HepG2 (cell line): Measurements from ENCODE around the gene PCSK2. TPM values are rescaled to one million over a fixed set of nuclear protein-coding genes. Genes with fewer than 3 reads are reported as not detected.

ENCODE experiments used
- ARID4A ChIP-seq: sonication (generic); formaldehyde crosslinking; IDR thresholded peaks from 2 replicates; pipeline ENCODE4 v1.5.0; 2020; ENCODE audit warnings: mild to moderate bottlenecking, missing genetic modification reagents, borderline replicate concordance
- DBP ChIP-seq: sonication (generic); formaldehyde crosslinking; IDR thresholded peaks from 2 replicates; pipeline ENCODE4 v1.4.0; 2020; ENCODE audit warnings: missing genetic modification reagents; ENCODE audit errors: not compliant biosample characterization
- HDAC2 ChIP-seq: sonication (generic); formaldehyde crosslinking; IDR thresholded peaks from 2 replicates; pipeline ENCODE4 v1.4.0; 2020; ENCODE audit warnings: missing genetic modification reagents
- HNF4G ChIP-seq, 2 experiments: sonication (generic) in 1 of 2; formaldehyde crosslinking in 1 of 2; IDR thresholded peaks; 2 replicates each; pipeline versions ENCODE4 v1.4.0 to v1.6.1; 2011 to 2020; ENCODE audit warnings: borderline replicate concordance in 2 of 2, low read depth in 2 of 2, mild to moderate bottlenecking in 2 of 2, low read length in 1 of 2, missing genetic modification reagents in 1 of 2, moderate library complexity in 1 of 2
- IRX3 ChIP-seq: sonication (generic); formaldehyde crosslinking; IDR thresholded peaks from 2 replicates; pipeline ENCODE4 v1.8.1; 2023; ENCODE audit warnings: mild to moderate bottlenecking, low read depth, missing genetic modification reagents, borderline replicate concordance
- MYC ChIP-seq: sonication (generic); formaldehyde crosslinking; IDR thresholded peaks from 2 replicates; pipeline ENCODE4 v1.9.0; 2021; ENCODE audit warnings: missing genetic modification reagents, borderline replicate concordance
- NFE2L2 ChIP-seq: fragments of 150-350 bp; IDR thresholded peaks from 2 replicates; pipeline ENCODE4 v1.6.1; 2014; ENCODE audit warnings: low read length
- PHF8 ChIP-seq: sonication (generic); formaldehyde crosslinking; IDR thresholded peaks from 2 replicates; pipeline ENCODE4 v1.5.0; 2020; ENCODE audit warnings: missing genetic modification reagents
- PITX1 ChIP-seq: sonication (generic); formaldehyde crosslinking; IDR thresholded peaks from 2 replicates; pipeline ENCODE4 v1.5.1; 2020; ENCODE audit warnings: mild to moderate bottlenecking, missing genetic modification reagents
- POLR2A ChIP-seq, 2 experiments: IDR thresholded peaks; 2 replicates each; pipeline ENCODE4 v1.6.1; 2011; ENCODE audit warnings: low read depth in 2 of 2, low read length in 2 of 2, mild to moderate bottlenecking in 1 of 2, moderate library complexity in 1 of 2; ENCODE audit not compliant: insufficient read depth in 1 of 2
- SIN3A ChIP-seq: IDR thresholded peaks from 2 replicates; pipeline ENCODE4 v1.6.1; 2011; ENCODE audit warnings: low read depth, mild to moderate bottlenecking, control low read depth, low read length, borderline replicate concordance
- ZBTB3 ChIP-seq: sonication (generic); formaldehyde crosslinking; IDR thresholded peaks from 2 replicates; pipeline ENCODE4 v1.4.0; 2020; ENCODE audit warnings: low read depth, mild to moderate bottlenecking, moderate library complexity, missing genetic modification reagents, borderline replicate concordance
- ZGPAT ChIP-seq: IDR thresholded peaks from 2 replicates; pipeline ENCODE4 v1.6.1; 2016; ENCODE audit warnings: mild to moderate bottlenecking
- ZNF567 ChIP-seq: sonication (generic); formaldehyde crosslinking; IDR thresholded peaks from 2 replicates; pipeline ENCODE4 v1.8.1; 2023; ENCODE audit warnings: mild to moderate bottlenecking, missing genetic modification reagents, borderline replicate concordance
- ZNF891 ChIP-seq: sonication (generic); formaldehyde crosslinking; IDR thresholded peaks from 2 replicates; pipeline ENCODE4 v1.5.0; 2020; ENCODE audit warnings: mild to moderate bottlenecking, missing genetic modification reagents
- ZSCAN31 ChIP-seq: sonication (generic); formaldehyde crosslinking; IDR thresholded peaks from 2 replicates; pipeline ENCODE4 v1.5.0; 2020; ENCODE audit warnings: low read depth, mild to moderate bottlenecking, missing genetic modification reagents
- polyA plus RNA-seq, 8 experiments: library from polyadenylated mRNA; depleted of rRNA in 3 of 8; stranded (reverse) in 7 of 8; unstranded in 1 of 8; fragments of >200 nt; fragmentation: Illumina TruSeq in 4 of 8; extraction: Trizol in 4 of 8; gene quantifications; 2 replicates each; pipeline versions ENCODE4 v1.2.1 to v1.2.3, GENCODE V29; 2011 to 2016; ENCODE audit warnings: low read depth in 4 of 8, missing spikeins in 1 of 8, mixed read lengths in 1 of 8; ENCODE audit not compliant: insufficient read depth in 1 of 8
- total RNA-seq, 5 experiments: library from RNA; depleted of rRNA; stranded (reverse); fragments of >200 nt; fragmentation: Illumina TruSeq; extraction: Trizol; gene quantifications; 2 replicates each; pipeline ENCODE4 v1.2.3, GENCODE V29; 2016; ENCODE audit warnings: low read depth in 1 of 5
- TF ChIP-seq, protein P1 (sequence below): sonication (generic); formaldehyde crosslinking; IDR thresholded peaks from 2 replicates; pipeline ENCODE4 v1.8.0; 2022; ENCODE audit warnings: low read depth, missing genetic modification reagents
- TF ChIP-seq, protein P2 (sequence below): IDR thresholded peaks from 2 replicates; pipeline ENCODE4 v1.6.1; 2018; ENCODE audit warnings: missing genetic modification reagents

Gene PCSK2
- total and polyA plus RNA-seq, 2 of the 13 experiments (the other 11 are each of a cell fraction or from before 2014, with no cell fraction given) = not detected

DNA sequence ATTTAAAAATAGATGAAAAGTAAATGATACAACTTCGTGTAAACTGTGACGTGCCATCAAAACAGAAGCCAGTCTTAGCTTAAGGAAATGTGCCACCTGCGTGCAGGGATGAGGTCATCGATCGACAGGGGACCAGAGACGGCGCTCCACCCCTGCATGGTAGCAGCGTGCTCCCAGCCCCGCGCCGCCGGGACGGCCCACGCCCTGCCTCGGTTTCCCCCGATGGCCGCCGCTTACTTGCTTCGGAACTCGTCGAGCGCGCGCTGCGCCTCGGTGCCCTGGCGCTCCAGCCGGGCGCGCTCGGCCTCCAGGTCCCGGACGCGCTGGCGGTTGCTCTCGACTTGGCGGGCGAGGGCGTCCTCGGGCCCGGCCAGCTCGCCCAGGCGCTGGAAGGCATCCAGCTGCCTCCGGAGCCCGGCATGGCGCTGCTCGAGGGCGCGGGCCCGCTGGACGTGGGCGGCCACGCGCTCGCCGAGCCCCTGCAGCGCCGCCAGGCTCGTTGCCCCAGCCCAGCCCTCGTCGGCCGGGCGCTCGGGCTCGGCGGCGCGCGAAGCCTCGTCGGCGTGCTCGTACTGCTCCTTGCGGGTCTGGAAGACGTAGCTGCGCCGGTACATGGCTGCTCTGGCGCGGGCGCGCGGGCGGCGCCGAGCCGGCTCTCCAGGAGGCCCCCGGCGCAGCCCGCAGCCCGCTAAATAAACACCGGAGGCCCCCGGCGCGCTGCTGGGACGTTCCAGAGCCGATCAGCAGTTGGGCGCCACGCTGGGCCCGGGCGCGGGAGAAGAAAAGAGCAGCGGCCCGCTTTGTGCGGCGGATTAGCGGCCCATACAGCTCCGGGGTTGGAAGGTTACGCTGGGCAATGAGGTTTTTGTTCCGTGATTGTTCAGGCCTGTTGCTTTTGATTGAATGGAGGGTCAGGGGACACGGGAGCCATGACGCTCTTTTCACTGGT, 304.1 kb downstream of the PCSK2 start, which contains the start of gene BFSP1 (continued):
- TF ChIP-seq, protein P1, sequence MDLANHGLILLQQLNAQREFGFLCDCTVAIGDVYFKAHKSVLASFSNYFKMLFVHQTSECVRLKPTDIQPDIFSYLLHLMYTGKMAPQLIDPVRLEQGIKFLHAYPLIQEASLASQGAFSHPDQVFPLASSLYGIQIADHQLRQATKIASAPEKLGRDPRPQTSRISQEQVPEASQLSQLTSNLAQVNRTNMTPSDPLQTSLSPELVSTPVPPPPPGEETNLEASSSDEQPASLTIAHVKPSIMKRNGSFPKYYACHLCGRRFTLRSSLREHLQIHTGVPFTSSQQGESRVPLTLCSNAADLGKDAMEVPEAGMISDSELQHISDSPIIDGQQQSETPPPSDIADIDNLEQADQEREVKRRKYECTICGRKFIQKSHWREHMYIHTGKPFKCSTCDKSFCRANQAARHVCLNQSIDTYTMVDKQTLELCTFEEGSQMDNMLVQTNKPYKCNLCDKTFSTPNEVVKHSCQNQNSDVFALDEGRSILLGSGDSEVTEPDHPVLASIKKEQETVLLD (CRISPR knock-in tag) = peak; percentile 81
- TF ChIP-seq SIN3A (0 out of 2 replicates have a peak, but pooled peaks have one; percentile 33), DBP (CRISPR knock-in tag) (no peak), HDAC2 (CRISPR knock-in tag) (peak; percentile 32; the same call in 1 of the 2 replicates), PITX1 (CRISPR knock-in tag) (peak; percentile 60; the same call in 1 of the 2 replicates), NFE2L2 (no peak), ARID4A (CRISPR knock-in tag) (peak; percentile 53; the same call in 1 of the 2 replicates), POLR2A (IDR thresholded peaks at IDR 0.05; ENCODE audit: insufficient read depth in 1 of 2, low read depth in 2 of 2, low read length in 2 of 2) (peak in 1 of 2 experiments; percentile 36; a peak in 1 of 4 replicates), MYC (peak; percentile 48; the same call in 1 of the 2 replicates), PHF8 (peak; percentile 59), ZSCAN31 (CRISPR knock-in tag) (peak; percentile 76; the same call in 1 of the 2 replicates), ZGPAT (CRISPR knock-in tag) (peak; percentile 85; the same call in 1 of the 2 replicates), IRX3 (CRISPR knock-in tag) (peak; percentile 89), ZNF891 (peak; percentile 78), ZBTB3 (CRISPR knock-in tag) (no peak), ZNF567 (CRISPR knock-in tag) (peak; percentile 91), HNF4G (IDR thresholded peaks at IDR 0.05; ENCODE audit: borderline replicate concordance, low read depth, low read length) (no peak), HNF4G (CRISPR knock-in tag; IDR thresholded peaks at IDR 0.05; ENCODE audit: borderline replicate concordance, low read depth) (peak; percentile 49)
- TF ChIP-seq, protein P2, sequence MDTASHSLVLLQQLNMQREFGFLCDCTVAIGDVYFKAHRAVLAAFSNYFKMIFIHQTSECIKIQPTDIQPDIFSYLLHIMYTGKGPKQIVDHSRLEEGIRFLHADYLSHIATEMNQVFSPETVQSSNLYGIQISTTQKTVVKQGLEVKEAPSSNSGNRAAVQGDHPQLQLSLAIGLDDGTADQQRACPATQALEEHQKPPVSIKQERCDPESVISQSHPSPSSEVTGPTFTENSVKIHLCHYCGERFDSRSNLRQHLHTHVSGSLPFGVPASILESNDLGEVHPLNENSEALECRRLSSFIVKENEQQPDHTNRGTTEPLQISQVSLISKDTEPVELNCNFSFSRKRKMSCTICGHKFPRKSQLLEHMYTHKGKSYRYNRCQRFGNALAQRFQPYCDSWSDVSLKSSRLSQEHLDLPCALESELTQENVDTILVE (CRISPR knock-in tag) = peak; percentile 74; the same call in 1 of the 2 replicates
